GM23338 (cell line): ENCODE results near the gene TCF3. TPM values are rescaled to one million over a fixed set of nuclear protein-coding genes. Genes with fewer than 3 reads are reported as not detected.

Source experiments
- ATAC-seq: fragments of 200-7000 bp; cut with Tn5 transposase; 3 replicates; pipeline ENCODE4 v1.9.1; 2020
- DNase-seq: peaks from one replicate; pipeline ENCODE4 v3.0.0-alpha.2; 2015; ENCODE audit warnings: low spot score
- H2AFZ ChIP-seq: fragments of 200-600 bp; sonication (generic); 2 replicates; pipeline ENCODE4 v1.8.0; 2016; ENCODE audit warnings: antibody characterized with exemption, mild to moderate bottlenecking, moderate library complexity
- H3F3A ChIP-seq: fragments of 200-600 bp; sonication (generic); replicated peaks from 2 replicates; pipeline ENCODE4 v1.8.0; 2017; ENCODE audit warnings: antibody characterized with exemption, mixed run types, low read depth
- H3K27ac ChIP-seq: fragments of 200-600 bp; sonication (generic); 2 replicates; pipeline ENCODE4 v1.6.1; 2016; ENCODE audit warnings: low read depth
- H3K27me3 ChIP-seq: fragments of 200-600 bp; sonication (generic); 2 replicates; pipeline ENCODE4 v1.8.0; 2016; ENCODE audit warnings: mild to moderate bottlenecking, mixed run types, moderate library complexity; ENCODE audit not compliant: insufficient read depth
- H3K36me3 ChIP-seq: fragments of 200-600 bp; sonication (generic); 2 replicates; pipeline ENCODE4 v1.8.0; 2016; ENCODE audit warnings: mild to moderate bottlenecking; ENCODE audit not compliant: insufficient read depth
- H3K4me1 ChIP-seq: fragments of 200-600 bp; sonication (generic); 2 replicates; pipeline ENCODE4 v1.8.0; 2016; ENCODE audit warnings: mild to moderate bottlenecking, moderate library complexity; ENCODE audit not compliant: insufficient read depth
- H3K4me2 ChIP-seq: fragments of 200-600 bp; sonication (generic); 2 replicates; pipeline ENCODE4 v1.7.1; 2017; ENCODE audit warnings: mixed run types
- H3K4me3 ChIP-seq: fragments of 200-600 bp; sonication (generic); 2 replicates; pipeline ENCODE4 v1.6.1; 2016; ENCODE audit warnings: mixed run types
- H3K79me2 ChIP-seq: fragments of 200-600 bp; sonication (generic); replicated peaks from 2 replicates; pipeline ENCODE4 v1.8.0; 2017; ENCODE audit warnings: mild to moderate bottlenecking; ENCODE audit not compliant: insufficient read depth
- H3K9me2 ChIP-seq: fragments of 200-600 bp; sonication (generic); 2 replicates; pipeline ENCODE4 v1.8.0; 2017; ENCODE audit not compliant: insufficient read depth
- H4K20me1 ChIP-seq: fragments of 200-600 bp; sonication (generic); replicated peaks from 2 replicates; pipeline ENCODE4 v1.8.0; 2017; ENCODE audit warnings: mild to moderate bottlenecking; ENCODE audit not compliant: insufficient read depth
- H3K27ac Mint-ChIP-seq: 2 replicates; pipeline ENCODE4 v1.8.0; 2020; ENCODE audit warnings: inconsistent platforms, mild to moderate bottlenecking, moderate library complexity, mixed read lengths
- H3K27me3 Mint-ChIP-seq: 3 replicates; pipeline ENCODE4 v1.8.0; 2022; ENCODE audit warnings: low read depth, mild to moderate bottlenecking, moderate library complexity, mixed read lengths, inconsistent platforms; ENCODE audit not compliant: insufficient read depth, poor library complexity
- H3K36me3 Mint-ChIP-seq: 3 replicates; pipeline ENCODE4 v1.8.0; 2021; ENCODE audit warnings: low read depth, mild to moderate bottlenecking, inconsistent platforms, moderate library complexity, mixed read lengths
- H3K4me1 Mint-ChIP-seq: 3 replicates; pipeline ENCODE4 v1.8.0; 2020; ENCODE audit warnings: mild to moderate bottlenecking, inconsistent platforms, mixed read lengths
- H3K4me3 Mint-ChIP-seq: 3 replicates; pipeline ENCODE4 v1.8.0; 2021; ENCODE audit warnings: moderate library complexity, mild to moderate bottlenecking, inconsistent platforms, mixed read lengths
- H3K9me3 Mint-ChIP-seq: 3 replicates; pipeline ENCODE4 v1.8.0; 2020; ENCODE audit warnings: moderate library complexity, mild to moderate bottlenecking, inconsistent platforms, mixed read lengths
- CREB1 ChIP-seq: fragments of 250-450 bp; sonication (Bioruptor Pico); IDR thresholded peaks from 2 replicates; pipeline ENCODE4 v1.5.0; 2020; ENCODE audit warnings: low read depth, mild to moderate bottlenecking, moderate library complexity
- EZH2 ChIP-seq: fragments of 200-600 bp; sonication (generic); IDR thresholded peaks from one replicate; pipeline ENCODE4 v1.8.0; 2017; ENCODE audit warnings: antibody characterized with exemption, mild to moderate bottlenecking, low read depth; ENCODE audit not compliant: unreplicated experiment
- EZH2phosphoT487 ChIP-seq: fragments of 200-600 bp; sonication (generic); IDR thresholded peaks from one replicate; pipeline ENCODE4 v1.8.1; 2018; ENCODE audit warnings: antibody characterized with exemption; ENCODE audit not compliant: unreplicated experiment
- JUNB ChIP-seq: IDR thresholded peaks from one replicate; pipeline ENCODE4 v1.6.1; 2016; ENCODE audit warnings: antibody characterized with exemption; ENCODE audit not compliant: unreplicated experiment
- NANOG ChIP-seq: IDR thresholded peaks from 2 replicates; pipeline ENCODE4 v1.6.1; 2016; ENCODE audit warnings: antibody characterized with exemption, borderline replicate concordance
- POLR2AphosphoS5 ChIP-seq: IDR thresholded peaks from 2 replicates; pipeline ENCODE4 v1.6.1; 2016; ENCODE audit warnings: antibody characterized with exemption, low read depth
- STAT1 ChIP-seq: IDR thresholded peaks from one replicate; pipeline ENCODE4 v1.6.1; 2016; ENCODE audit warnings: antibody characterized with exemption; ENCODE audit not compliant: unreplicated experiment
- ZNF114 ChIP-seq: fragments of 250-450 bp; sonication (Bioruptor Pico); IDR thresholded peaks from 2 replicates; pipeline ENCODE4 v1.5.0; 2020; ENCODE audit warnings: mild to moderate bottlenecking, moderate library complexity
- ZNF331 ChIP-seq: fragments of 250-450 bp; sonication (Bioruptor Pico); IDR thresholded peaks from 2 replicates; pipeline ENCODE4 v1.5.0; 2020; ENCODE audit warnings: low read depth, mild to moderate bottlenecking, moderate library complexity
- polyA plus RNA-seq: library from polyadenylated mRNA; unstranded; fragments of >200 nt; fragmentation: Nextera tagmentation; extraction: Ambion mirVana; gene quantifications from 2 replicates; pipeline ENCODE4 v1.2.1, GENCODE V29; 2016
- small RNA-seq: library from RNA; depleted of rRNA; stranded (forward); fragments of <200 nt; gene quantifications from one replicate; pipeline ENCODE3, GENCODE V24; 2014; ENCODE audit warnings: low replicate concordance
- total RNA-seq: library from RNA; depleted of rRNA; stranded (reverse); fragments of >200 nt; shearing (Covaris generic); gene quantifications from 2 replicates; pipeline ENCODE4 v1.2.3, GENCODE V29; 2014; rRNA removed
- TF ChIP-seq, protein P1 (sequence below): IDR thresholded peaks from 2 replicates; pipeline ENCODE4 v1.6.1; 2016; ENCODE audit warnings: antibody characterized with exemption
- TF ChIP-seq, protein P2 (sequence below), 2 experiments: fragments of 200-600 bp in 1 of 2; sonication (generic) in 1 of 2; conservative IDR thresholded peaks; 2 replicates each; pipeline versions ENCODE4 v1.5.1 to v1.6.1; 2016 to 2017; ENCODE audit warnings: antibody characterized with exemption in 2 of 2, low read depth in 2 of 2, mild to moderate bottlenecking in 2 of 2, moderate library complexity in 1 of 2

Gene TCF3
- total and polyA plus RNA-seq, 2 experiments from 2014 or later = 166 to 383 TPM

DNA sequence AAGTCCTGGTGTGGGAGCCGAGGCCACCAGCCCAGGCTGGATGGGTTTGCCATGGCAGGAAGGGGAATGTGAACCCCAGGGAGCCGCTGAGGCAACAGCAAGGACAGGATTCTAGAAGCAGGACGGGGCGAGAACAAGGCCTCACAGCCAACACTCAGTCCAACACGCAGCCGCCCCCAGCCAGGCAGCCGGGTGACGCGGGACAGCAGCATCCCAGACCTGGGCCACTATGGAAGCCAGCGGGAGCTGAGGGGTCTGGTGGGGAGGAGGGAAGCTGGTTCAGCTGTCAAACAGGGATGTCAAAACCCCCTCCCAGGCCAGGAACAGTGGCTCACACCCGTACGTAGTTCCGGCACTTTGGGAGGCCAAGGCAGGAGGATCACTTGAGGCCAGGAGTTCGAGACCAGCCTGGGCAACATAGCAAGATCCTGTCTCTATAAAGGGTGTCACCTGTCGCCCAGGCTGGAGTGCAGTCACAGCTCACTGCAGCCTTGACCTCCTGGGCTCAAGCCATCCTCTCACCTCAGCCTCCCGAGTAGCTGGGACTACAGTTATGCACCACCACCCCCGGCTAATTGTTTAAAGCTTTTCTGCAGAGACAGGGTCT lies 91.1 kb downstream of the TCF3 start:
- Mint-ChIP-seq H3K9me3 (no peaks in the 10 kb centered on the region; the same call in 2 of the 3 replicates), H3K36me3 (peaks cover 30% of the 10 kb centered on the region; the same call in 2 of the 3 replicates), H3K27me3 (peaks cover 4% of the 10 kb centered on the region), H3K4me1 (peaks cover 2% of the 10 kb centered on the region; the same call in 2 of the 3 replicates), H3K4me3 (no peak overlapping the region), H3K27ac (peak overlapping the region; percentile 56; the same call in 1 of the 2 replicates)
- peaks cover 55% of the 10 kb centered on the region for H4K20me1 ChIP-seq
- DNase-seq (no peak), ATAC-seq (no peak)
- H3F3A ChIP-seq = no peaks in the 10 kb centered on the region
- 0 out of 2 replicates have a peak overlapping the region, but pooled peaks have one; percentile 45 for H3K27ac ChIP-seq
- TF ChIP-seq EZH2 (no peak), STAT1 (no peak)
- TF ChIP-seq, protein P1, sequence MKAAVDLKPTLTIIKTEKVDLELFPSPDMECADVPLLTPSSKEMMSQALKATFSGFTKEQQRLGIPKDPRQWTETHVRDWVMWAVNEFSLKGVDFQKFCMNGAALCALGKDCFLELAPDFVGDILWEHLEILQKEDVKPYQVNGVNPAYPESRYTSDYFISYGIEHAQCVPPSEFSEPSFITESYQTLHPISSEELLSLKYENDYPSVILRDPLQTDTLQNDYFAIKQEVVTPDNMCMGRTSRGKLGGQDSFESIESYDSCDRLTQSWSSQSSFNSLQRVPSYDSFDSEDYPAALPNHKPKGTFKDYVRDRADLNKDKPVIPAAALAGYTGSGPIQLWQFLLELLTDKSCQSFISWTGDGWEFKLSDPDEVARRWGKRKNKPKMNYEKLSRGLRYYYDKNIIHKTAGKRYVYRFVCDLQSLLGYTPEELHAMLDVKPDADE = no peak
- TF ChIP-seq, protein P2, sequence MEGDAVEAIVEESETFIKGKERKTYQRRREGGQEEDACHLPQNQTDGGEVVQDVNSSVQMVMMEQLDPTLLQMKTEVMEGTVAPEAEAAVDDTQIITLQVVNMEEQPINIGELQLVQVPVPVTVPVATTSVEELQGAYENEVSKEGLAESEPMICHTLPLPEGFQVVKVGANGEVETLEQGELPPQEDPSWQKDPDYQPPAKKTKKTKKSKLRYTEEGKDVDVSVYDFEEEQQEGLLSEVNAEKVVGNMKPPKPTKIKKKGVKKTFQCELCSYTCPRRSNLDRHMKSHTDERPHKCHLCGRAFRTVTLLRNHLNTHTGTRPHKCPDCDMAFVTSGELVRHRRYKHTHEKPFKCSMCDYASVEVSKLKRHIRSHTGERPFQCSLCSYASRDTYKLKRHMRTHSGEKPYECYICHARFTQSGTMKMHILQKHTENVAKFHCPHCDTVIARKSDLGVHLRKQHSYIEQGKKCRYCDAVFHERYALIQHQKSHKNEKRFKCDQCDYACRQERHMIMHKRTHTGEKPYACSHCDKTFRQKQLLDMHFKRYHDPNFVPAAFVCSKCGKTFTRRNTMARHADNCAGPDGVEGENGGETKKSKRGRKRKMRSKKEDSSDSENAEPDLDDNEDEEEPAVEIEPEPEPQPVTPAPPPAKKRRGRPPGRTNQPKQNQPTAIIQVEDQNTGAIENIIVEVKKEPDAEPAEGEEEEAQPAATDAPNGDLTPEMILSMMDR (conservative IDR thresholded peaks at IDR 0.05; ENCODE audit: low read depth in 2 of 2) = no peak
- H3K9me2 ChIP-seq = no peaks in the 10 kb centered on the region
- no peaks in the 10 kb centered on the region for H3K4me1 ChIP-seq
- H3K36me3 ChIP-seq = peaks cover 3% of the 10 kb centered on the region; the same call in 1 of the 2 replicates
- H3K4me3 ChIP-seq = no peak overlapping the region
- no peaks in the 10 kb centered on the region for H3K27me3 ChIP-seq
- H3K79me2 ChIP-seq = peaks cover 81% of the 10 kb centered on the region
- H3K4me2 ChIP-seq = no peak overlapping the region
- no peak overlapping the region for H2AFZ ChIP-seq

DNA sequence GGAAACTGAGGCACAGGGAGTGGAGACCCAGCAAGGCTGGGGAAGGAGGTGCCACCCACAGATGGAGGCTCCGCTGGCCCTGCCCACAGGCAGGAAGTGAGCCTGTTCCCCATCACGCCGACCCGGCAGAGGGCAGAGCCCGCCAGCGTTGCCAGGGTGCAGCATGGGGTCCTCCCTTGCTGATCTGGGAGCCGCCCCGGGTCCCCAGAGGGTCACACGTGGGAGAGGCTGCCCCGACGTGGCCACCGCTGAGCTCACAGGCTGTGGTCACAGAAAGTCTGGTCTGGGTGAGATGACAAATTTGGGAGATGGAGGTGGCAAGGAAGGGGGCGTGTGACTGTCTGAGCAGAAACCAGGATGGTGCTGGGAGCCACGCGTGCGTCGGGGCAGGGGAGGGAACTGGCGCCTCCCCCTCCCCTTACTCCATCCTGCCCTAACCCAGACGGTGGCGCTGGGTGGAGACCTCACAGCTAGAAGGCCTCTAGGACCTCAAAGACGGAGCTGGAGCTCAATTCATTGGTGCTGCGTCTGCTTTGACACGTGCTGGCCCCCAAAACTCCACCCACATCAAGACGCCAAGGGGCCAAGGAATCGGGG lies 92.0 kb downstream of the TCF3 start:
- H3K4me1 Mint-ChIP-seq = peaks cover under 1% of the 10 kb centered on the region; the same call in 2 of the 3 replicates

More for the DNA sequence above, 92.0 kb downstream of the TCF3 start:
- Histone ChIP-seq H4K20me1 (peaks cover 47% of the 10 kb centered on the region), H3K27ac (no peak overlapping the region), H3K9me2 (no peaks in the 10 kb centered on the region), H3K36me3 (peaks cover 3% of the 10 kb centered on the region; the same call in 1 of the 2 replicates), H3K4me2 (no peak overlapping the region), H3F3A (no peaks in the 10 kb centered on the region), H3K4me3 (no peak overlapping the region), H3K27me3 (no peaks in the 10 kb centered on the region), H3K4me1 (no peaks in the 10 kb centered on the region), H3K79me2 (peaks cover 72% of the 10 kb centered on the region), H2AFZ (no peak overlapping the region)
- no peak overlapping the region for H3K4me3 Mint-ChIP-seq
- H3K9me3 Mint-ChIP-seq = no peaks in the 10 kb centered on the region; the same call in 2 of the 3 replicates
- ATAC-seq (no peak), DNase-seq (no peak)
- H3K27ac Mint-ChIP-seq = peak overlapping the region; percentile 70; the same call in 1 of the 2 replicates
- TF ChIP-seq CREB1 (CRISPR knock-in tag) = no peak
- TF ChIP-seq EZH2 = no peak
- TF ChIP-seq EZH2phosphoT487 = no peak
- TF ChIP-seq ZNF114 (CRISPR knock-in tag) = no peak
- no peak for TF ChIP-seq JUNB
- no peak for TF ChIP-seq STAT1
- TF ChIP-seq POLR2AphosphoS5 = no peak
- no peak for TF ChIP-seq ZNF331 (CRISPR knock-in tag)
- no peak for TF ChIP-seq NANOG
- H3K36me3 Mint-ChIP-seq = peaks cover 28% of the 10 kb centered on the region; the same call in 2 of the 3 replicates
- peaks cover 4% of the 10 kb centered on the region for H3K27me3 Mint-ChIP-seq

Small RNAs within 50 kb of the gene (small RNA-seq; reads per million reads assigned to genes)
- not detected for gene AC005943.2
- gene RN7SL477P = not detected
- gene RNU6-1223P = not detected

Other genes with a start within 250 kb of the TCF3 start
- gene DAZAP1, start 245.0 kb downstream of the TCF3 start, total RNA-seq = 180 and 194 TPM in 2 replicates
- 44.1 and 48.1 TPM in 2 replicates for gene DAZAP1, start 245.0 kb downstream of the TCF3 start, polyA plus RNA-seq
- gene RPS15, start 214.2 kb downstream of the TCF3 start, total RNA-seq = 2,953 and 3,723 TPM in 2 replicates
- gene RPS15, start 214.2 kb downstream of the TCF3 start, polyA plus RNA-seq = 3,861 and 4,267 TPM in 2 replicates
- gene APC2, start 202.5 kb downstream of the TCF3 start, total RNA-seq = 14.3 and 18.3 TPM in 2 replicates
- 1.4 TPM in 2 replicates for gene APC2, start 202.5 kb downstream of the TCF3 start, polyA plus RNA-seq
- 61.1 and 64.9 TPM in 2 replicates for gene C19orf25, start 173.4 kb downstream of the TCF3 start, total RNA-seq
- gene C19orf25, start 173.4 kb downstream of the TCF3 start, polyA plus RNA-seq = 43.5 and 50.1 TPM in 2 replicates
- 5.9 and 15.1 TPM in 2 replicates for gene PCSK4, start 162.3 kb downstream of the TCF3 start, total RNA-seq
- gene PCSK4, start 162.3 kb downstream of the TCF3 start, polyA plus RNA-seq = 3.8 and 5.6 TPM in 2 replicates
- 14.3 and 15.2 TPM in 2 replicates for gene REEP6, start 161.4 kb downstream of the TCF3 start, total RNA-seq
- gene REEP6, start 161.4 kb downstream of the TCF3 start, polyA plus RNA-seq = 20.0 and 23.4 TPM in 2 replicates
- gene ADAMTSL5, start 139.6 kb downstream of the TCF3 start, total RNA-seq = 0.10 TPM in 1 of 2 replicates, not detected in the other
- gene ADAMTSL5, start 139.6 kb downstream of the TCF3 start, polyA plus RNA-seq = 0.70 and 0.97 TPM in 2 replicates
- gene PLK5, start 128.5 kb downstream of the TCF3 start, total RNA-seq = 0.23 and 1.2 TPM in 2 replicates
- 0.97 and 1.4 TPM in 2 replicates for gene PLK5, start 128.5 kb downstream of the TCF3 start, polyA plus RNA-seq
- gene MEX3D, start 84.3 kb downstream of the TCF3 start, total RNA-seq = 78.1 and 94.9 TPM in 2 replicates
- gene MEX3D, start 84.3 kb downstream of the TCF3 start, polyA plus RNA-seq = 12.4 and 12.5 TPM in 2 replicates
- 103 and 118 TPM in 2 replicates for gene MBD3, start 59.8 kb downstream of the TCF3 start, total RNA-seq
- 27.6 and 28.5 TPM in 2 replicates for gene MBD3, start 59.8 kb downstream of the TCF3 start, polyA plus RNA-seq
- 35.3 and 46.4 TPM in 2 replicates for gene UQCR11, start 47.2 kb downstream of the TCF3 start, total RNA-seq
- 413 and 414 TPM in 2 replicates for gene UQCR11, start 47.2 kb downstream of the TCF3 start, polyA plus RNA-seq
- not detected in 2 replicates for gene ONECUT3, start 100.9 kb upstream of the TCF3 start, total RNA-seq
- not detected in 2 replicates for gene ONECUT3, start 100.9 kb upstream of the TCF3 start, polyA plus RNA-seq
- 2.8 and 6.0 TPM in 2 replicates for gene ATP8B3, start 159.7 kb upstream of the TCF3 start, total RNA-seq
- 1.7 and 2.1 TPM in 2 replicates for gene ATP8B3, start 159.7 kb upstream of the TCF3 start, polyA plus RNA-seq
- 28.4 and 90.1 TPM in 2 replicates for gene REXO1, start 195.9 kb upstream of the TCF3 start, total RNA-seq
- 20.2 and 23.5 TPM in 2 replicates for gene REXO1, start 195.9 kb upstream of the TCF3 start, polyA plus RNA-seq
- gene KLF16, start 211.0 kb upstream of the TCF3 start, total RNA-seq = 20.2 and 22.0 TPM in 2 replicates
- 8.9 and 12.3 TPM in 2 replicates for gene KLF16, start 211.0 kb upstream of the TCF3 start, polyA plus RNA-seq
- gene ABHD17A, start 232.9 kb upstream of the TCF3 start, total RNA-seq = 68.8 and 99.9 TPM in 2 replicates
- 34.2 and 37.1 TPM in 2 replicates for gene ABHD17A, start 232.9 kb upstream of the TCF3 start, polyA plus RNA-seq